Measurements from ENCODE around the gene GOSR2.

- TF ChIP-seq CTCF (IDR thresholded peaks at IDR 0.05) (no peak), POLR2AphosphoS5 (IDR thresholded peaks at IDR 0.05) (no peak), POLR2A (IDR thresholded peaks at IDR 0.05) (no peak)
Measured at GRCh38 chr17:46885415-46886309, 37.3 kb upstream of the GOSR2 start.

Data from breast epithelium (tissue), 3 donors.